Ovary (tissue), 3 donors: ENCODE measurements around the gene LRRC10.

Experiments used
- POLR2A ChIP-seq: fragments of 450-650 bp; IDR thresholded peaks from one replicate; pipeline ENCODE4 v1.6.1; 2017; ENCODE audit warnings: antibody characterized with exemption, mild to moderate bottlenecking, moderate library complexity
- TF ChIP-seq, protein P1 (sequence below), 3 donors: fragments of 450-650 bp in 2 of 3; fragments of 200-600 bp in 1 of 3; IDR thresholded peaks; one replicate each; pipeline versions ENCODE4 v1.5.1 to v1.8.0; 2016 to 2022; ENCODE audit warnings: antibody characterized with exemption in 3 of 3, mild to moderate bottlenecking in 1 of 3
- donor health status: DM: no; HTN: no; CAD: no.

DNA sequence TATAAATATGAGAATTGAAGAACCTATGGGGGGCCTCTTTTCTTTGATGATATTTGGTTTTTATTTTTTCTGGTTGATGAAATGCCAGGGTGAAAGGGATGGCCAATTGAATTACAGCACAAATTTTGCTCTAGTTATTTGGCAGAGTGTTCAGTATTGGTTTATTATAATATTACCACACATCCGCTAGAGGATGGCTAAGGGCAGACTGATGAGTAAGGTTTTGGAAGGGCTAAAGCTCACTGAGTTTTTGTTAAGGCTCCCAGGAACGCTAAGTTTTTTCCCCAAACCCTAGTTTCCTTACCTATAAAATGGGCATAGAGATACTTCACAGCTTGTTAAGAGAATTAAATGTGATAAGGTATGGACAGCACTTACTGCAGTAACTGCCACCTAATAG, 34.3 kb upstream of the LRRC10 start:
- TF ChIP-seq, protein P1, sequence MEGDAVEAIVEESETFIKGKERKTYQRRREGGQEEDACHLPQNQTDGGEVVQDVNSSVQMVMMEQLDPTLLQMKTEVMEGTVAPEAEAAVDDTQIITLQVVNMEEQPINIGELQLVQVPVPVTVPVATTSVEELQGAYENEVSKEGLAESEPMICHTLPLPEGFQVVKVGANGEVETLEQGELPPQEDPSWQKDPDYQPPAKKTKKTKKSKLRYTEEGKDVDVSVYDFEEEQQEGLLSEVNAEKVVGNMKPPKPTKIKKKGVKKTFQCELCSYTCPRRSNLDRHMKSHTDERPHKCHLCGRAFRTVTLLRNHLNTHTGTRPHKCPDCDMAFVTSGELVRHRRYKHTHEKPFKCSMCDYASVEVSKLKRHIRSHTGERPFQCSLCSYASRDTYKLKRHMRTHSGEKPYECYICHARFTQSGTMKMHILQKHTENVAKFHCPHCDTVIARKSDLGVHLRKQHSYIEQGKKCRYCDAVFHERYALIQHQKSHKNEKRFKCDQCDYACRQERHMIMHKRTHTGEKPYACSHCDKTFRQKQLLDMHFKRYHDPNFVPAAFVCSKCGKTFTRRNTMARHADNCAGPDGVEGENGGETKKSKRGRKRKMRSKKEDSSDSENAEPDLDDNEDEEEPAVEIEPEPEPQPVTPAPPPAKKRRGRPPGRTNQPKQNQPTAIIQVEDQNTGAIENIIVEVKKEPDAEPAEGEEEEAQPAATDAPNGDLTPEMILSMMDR (IDR thresholded peaks at IDR 0.05), result no peak
- no peak for TF ChIP-seq POLR2A
